Right lobe of liver (tissue), 4 donors: ENCODE results near the gene AKAP13.

Experiments used
- CTCF ChIP-seq, 4 donors: fragments of 200-600 bp in 3 of 4; fragments of 450-650 bp in 1 of 4; IDR thresholded peaks; one replicate each; pipeline versions ENCODE4 v1.5.1 to v1.8.0; 2016 to 2022; ENCODE audit warnings: antibody characterized with exemption in 4 of 4, mild to moderate bottlenecking in 2 of 4
- POLR2A ChIP-seq: fragments of 450-650 bp; IDR thresholded peaks from one replicate; pipeline ENCODE4 v1.6.1; 2017; ENCODE audit warnings: antibody characterized with exemption, mild to moderate bottlenecking
- donor health status: DM: no; HTN: no; CAD: no.
- donor health status: DM: no; HTN: no; CAD: no.
- donor health status: DM: no; HTN: yes; CAD: no.

DNA sequence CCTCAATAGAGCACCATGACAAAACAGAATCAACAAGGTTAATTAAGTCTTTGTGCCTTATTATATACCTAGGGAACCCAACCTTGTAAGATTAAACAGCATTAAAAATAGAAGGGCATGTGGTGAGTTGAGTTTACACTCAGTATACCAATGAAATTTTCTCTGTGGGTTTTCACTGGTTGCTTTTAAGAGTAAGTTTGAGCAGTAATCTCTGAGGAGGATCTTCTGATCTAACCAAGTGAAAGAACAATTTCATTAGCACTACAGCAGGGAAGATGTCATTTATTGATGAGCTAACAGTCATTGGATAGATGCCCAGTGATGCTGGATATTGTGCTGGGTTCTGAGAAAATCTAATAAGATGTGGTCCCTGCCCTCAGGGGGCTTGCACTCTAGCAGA, 26.9 kb upstream of the AKAP13 start:
- TF ChIP-seq CTCF (IDR thresholded peaks at IDR 0.05): no peak
- TF ChIP-seq POLR2A: no peak
